ENCODE data around the gene C4BPB.
"Not testable (repeated sequence)": the region's sequence is repeated elsewhere in the genome, so short reads cannot be mapped to it uniquely, and the experiment has no call there.

The C4BPB gene, protein sequence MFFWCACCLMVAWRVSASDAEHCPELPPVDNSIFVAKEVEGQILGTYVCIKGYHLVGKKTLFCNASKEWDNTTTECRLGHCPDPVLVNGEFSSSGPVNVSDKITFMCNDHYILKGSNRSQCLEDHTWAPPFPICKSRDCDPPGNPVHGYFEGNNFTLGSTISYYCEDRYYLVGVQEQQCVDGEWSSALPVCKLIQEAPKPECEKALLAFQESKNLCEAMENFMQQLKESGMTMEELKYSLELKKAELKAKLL

DNA sequence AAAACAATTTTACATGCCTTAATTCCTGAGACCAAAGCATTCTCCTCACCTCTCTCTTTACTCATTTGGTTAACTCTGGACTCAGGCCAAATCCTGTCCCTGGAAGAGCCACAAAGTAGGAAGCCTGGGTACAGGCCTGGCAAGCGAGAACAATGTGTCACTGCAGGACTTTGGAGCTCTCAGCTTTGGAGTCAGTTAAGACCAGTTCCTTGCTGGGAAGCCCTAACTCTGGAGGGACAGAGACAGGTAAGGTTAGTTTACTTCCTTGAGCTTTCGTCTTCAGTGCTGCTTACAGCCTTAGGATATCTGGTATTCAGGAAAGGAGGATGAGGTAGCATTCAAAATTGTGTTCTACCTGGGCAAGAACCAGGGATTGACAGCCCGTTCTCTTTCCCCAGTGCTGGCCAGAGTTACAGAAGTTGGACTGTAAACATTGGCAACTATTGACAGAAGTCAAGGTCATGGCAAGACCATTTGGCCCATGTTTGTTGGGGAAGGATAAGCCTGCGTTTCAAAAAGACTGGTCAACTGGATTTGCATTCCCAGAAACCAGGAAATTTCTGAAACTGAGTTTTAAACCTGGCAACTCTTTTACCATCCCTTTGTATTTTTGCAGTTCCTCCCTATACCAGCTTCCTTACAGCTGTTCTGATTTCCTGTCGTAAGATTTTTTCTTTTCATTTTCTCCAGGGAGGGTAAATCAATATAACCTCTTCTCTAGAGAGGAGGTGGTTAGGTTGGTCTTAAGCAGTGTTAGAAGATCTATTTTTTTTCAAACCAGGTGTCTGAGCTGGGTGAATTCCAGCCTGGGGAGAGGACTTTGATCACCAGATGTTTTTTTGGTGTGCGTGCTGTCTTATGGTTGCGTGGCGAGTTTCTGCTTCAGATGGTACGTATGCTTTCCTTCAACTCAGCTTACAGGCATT, at the start of gene C4BPB:
C4BPB (plus strand) TSS at position 160 of the 926 bp plus-strand sequence; CDS start at position 832, 672 bp downstream.
- H3K27ac Mint-ChIP-seq: peak within 1 kb of the TSS; percentile 79
- peaks cover 44% of the 10 kb centered on the region for H3K4me1 Mint-ChIP-seq (ENCODE audit: low read depth)
- H3K27me3 Mint-ChIP-seq (ENCODE audit: low read depth): peaks cover 3% of the 10 kb centered on the region
- no peaks in the 10 kb centered on the region for H3K9me3 Mint-ChIP-seq
- peak within 1 kb of the TSS; percentile 71 for H3K4me3 Mint-ChIP-seq
- peaks cover 6% of the 10 kb centered on the region for H3K36me3 Mint-ChIP-seq (ENCODE audit: low read depth)

DNA sequence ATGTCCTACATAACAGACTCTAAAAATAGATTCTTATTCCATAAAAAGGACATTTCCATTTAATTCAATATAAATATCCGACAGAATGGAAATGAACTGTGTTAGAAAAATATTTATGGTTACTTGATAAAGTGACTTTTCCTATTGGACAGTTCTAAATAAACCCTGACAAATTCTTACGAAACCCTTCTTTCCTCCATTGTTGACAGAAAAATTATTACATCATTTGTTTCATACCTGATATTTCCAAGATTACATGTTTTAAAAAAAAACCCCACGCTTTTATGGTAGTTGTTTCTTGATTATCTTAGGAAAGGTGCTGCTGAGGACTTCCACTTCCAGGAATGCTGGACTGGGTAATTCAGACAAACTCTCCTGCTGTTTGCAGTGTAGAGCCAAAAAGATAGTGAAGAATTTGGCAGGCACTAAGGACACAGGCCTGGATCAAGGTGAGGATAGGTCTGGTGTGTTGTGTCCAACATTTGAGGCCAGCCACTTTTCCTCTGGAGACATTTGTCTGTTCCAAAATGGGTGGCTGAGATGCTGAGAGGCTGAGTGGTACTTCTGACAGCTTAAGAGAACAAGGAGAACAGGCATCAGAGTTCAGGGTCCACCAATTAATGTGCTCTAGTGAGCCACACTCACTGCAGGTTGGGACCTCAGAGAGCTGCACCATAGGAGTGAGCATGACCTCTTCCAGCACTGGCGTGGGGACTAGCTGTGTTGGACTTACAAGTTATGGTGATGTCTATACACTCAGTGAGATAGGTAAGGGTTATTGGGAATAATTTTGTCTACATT, 49.1 kb upstream of the C4BPB start:
- Mint-ChIP-seq H3K36me3 (ENCODE audit: low read depth) (peaks cover 4% of the 10 kb centered on the region), H3K4me3 (no peak overlapping the region), H3K27me3 (ENCODE audit: low read depth) (peaks cover 4% of the 10 kb centered on the region), H3K9me3 (no peaks in the 10 kb centered on the region), H3K4me1 (ENCODE audit: low read depth) (peaks cover 8% of the 10 kb centered on the region), H3K27ac (no peak overlapping the region)

DNA sequence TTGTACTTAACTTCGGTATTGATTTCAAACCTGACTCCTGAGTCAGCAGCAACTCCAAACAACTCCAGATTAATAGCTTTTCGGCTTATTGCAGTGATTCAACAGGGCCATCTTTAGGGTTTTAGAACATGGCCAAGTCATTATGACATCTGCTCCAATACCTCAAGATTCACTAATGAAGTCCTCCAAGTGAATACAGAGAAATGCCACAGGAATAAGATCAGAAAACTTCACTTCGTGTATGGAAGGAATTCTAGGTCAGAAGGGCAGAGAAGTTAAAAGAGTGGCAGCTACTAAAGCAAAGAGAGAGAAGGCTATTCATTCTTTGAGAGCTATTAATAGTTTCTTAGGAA, 48.5 kb upstream of the C4BPB start:
- peaks cover 8% of the 10 kb centered on the region for H3K4me1 Mint-ChIP-seq (ENCODE audit: low read depth)
- H3K9me3 Mint-ChIP-seq: no peaks in the 10 kb centered on the region
- peaks cover 4% of the 10 kb centered on the region for H3K27me3 Mint-ChIP-seq (ENCODE audit: low read depth)
- H3K4me3 Mint-ChIP-seq: no peak overlapping the region
- peaks cover 9% of the 10 kb centered on the region for H3K36me3 Mint-ChIP-seq (ENCODE audit: low read depth)
- H3K27ac Mint-ChIP-seq: no peak overlapping the region

DNA sequence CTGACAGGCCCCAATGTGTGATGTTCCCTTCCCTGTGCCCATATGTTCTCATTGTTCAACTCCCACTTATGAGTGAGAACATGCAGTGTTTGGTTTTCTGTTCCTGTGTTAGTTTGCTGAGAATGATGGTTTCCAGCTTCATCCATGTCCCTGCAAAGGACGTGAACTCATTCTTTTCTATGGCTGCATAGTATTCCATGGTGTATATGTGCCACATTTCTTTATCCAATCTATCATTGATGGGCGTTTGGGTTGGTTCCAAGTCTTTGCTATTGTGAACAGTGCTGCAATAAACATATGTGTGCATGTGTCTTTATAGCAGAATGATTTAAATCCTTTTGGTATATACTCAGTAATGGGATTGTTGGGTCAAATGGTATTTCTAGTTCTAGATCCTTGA, 47.3 kb upstream of the C4BPB start:
- H3K27ac Mint-ChIP-seq; H3K27me3 Mint-ChIP-seq (ENCODE audit: low read depth); H3K9me3 Mint-ChIP-seq; H3K4me3 Mint-ChIP-seq: not testable (repeated sequence)
- Mint-ChIP-seq H3K36me3 (ENCODE audit: low read depth) (peaks cover 15% of the 10 kb centered on the region), H3K4me1 (ENCODE audit: low read depth) (peaks cover 13% of the 10 kb centered on the region)

DNA sequence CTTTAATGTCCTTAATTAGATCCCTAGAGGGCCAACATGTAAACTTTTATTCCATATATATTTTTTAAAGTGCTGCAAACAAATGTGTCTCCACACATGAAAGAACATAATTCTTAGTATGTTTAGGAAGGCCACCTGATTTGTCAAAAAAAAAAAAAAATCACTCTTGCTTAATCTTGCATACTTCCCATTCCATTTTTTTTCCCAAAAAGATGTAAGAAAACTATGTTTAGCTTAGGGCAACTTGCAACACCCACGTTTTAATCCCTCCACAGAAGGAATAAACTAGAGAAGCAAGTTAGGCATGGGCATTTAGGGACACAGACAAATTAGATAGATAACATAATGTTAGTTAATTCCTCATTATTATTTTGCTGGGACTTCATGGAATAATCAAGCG, 43.2 kb upstream of the C4BPB start:
- Mint-ChIP-seq H3K27me3 (ENCODE audit: low read depth) (no peaks in the 10 kb centered on the region), H3K4me1 (ENCODE audit: low read depth) (peaks cover 37% of the 10 kb centered on the region), H3K27ac (no peak overlapping the region), H3K4me3 (no peak overlapping the region), H3K9me3 (no peaks in the 10 kb centered on the region), H3K36me3 (ENCODE audit: low read depth) (peaks cover 33% of the 10 kb centered on the region)

DNA sequence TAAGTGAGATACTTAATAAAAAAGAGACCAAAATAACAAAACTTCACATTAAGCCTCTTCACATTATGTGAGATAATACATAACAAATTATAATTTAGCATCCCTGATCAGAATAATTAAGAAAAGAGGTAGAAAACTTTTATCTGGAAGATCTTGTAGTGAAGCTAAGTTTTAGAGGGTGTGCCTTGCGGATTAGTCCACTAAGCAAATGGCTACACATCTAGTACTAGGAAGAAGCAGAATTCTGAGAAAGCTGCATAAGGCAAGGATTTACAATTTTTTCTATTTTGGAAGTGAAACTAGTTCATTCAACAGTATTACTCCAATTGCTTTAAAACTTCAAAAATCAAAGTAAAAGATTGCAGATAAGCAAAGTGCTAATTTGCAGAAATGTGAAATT, 41.2 kb upstream of the C4BPB start:
- H3K27me3 Mint-ChIP-seq (ENCODE audit: low read depth): no peaks in the 10 kb centered on the region
- no peak overlapping the region for H3K4me3 Mint-ChIP-seq
- H3K9me3 Mint-ChIP-seq: no peaks in the 10 kb centered on the region
- H3K36me3 Mint-ChIP-seq (ENCODE audit: low read depth): peaks cover 33% of the 10 kb centered on the region
- no peak overlapping the region for H3K27ac Mint-ChIP-seq
- peaks cover 49% of the 10 kb centered on the region for H3K4me1 Mint-ChIP-seq (ENCODE audit: low read depth)

DNA sequence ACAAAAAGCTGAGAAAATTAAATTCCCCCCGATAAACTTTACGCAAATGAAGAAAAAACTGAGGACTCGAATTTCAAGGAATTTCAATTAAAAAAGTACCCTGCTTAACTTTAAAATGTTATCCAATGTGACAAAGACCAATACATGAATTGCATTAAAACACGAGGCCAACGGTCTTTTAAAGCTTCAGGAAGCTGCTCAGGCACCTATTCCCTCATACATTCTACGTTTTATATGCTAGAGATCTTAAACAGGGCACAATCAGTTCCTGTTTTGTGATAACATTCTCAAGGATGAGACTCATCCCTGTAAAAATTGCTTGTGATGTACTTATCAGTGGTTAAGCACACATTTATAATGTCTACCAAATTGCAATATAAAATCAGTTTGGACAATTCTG, 40.6 kb upstream of the C4BPB start:
- Mint-ChIP-seq H3K27ac (no peak overlapping the region), H3K4me3 (no peak overlapping the region), H3K9me3 (no peaks in the 10 kb centered on the region), H3K4me1 (ENCODE audit: low read depth) (peaks cover 49% of the 10 kb centered on the region), H3K36me3 (ENCODE audit: low read depth) (peaks cover 33% of the 10 kb centered on the region), H3K27me3 (ENCODE audit: low read depth) (peaks cover under 1% of the 10 kb centered on the region)

DNA sequence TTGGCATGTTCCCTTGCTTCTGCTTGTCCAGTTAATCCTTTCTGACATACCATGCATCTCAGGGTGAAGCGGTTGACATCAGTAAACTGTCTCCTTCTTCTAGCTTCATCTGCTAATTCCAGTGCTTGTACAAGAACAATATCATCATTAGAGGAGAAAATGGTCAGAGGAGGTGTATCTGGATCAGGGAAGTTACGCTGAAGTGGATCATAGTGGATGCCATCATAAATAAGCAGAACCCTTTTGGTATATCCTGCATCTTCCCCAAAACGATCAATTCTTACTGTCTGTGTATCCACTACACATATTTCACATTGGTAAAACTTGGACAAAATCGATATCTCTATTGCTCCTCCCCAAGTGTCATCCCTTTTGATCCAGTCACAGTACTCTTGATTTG, 39.6 kb upstream of the C4BPB start:
- peaks cover 29% of the 10 kb centered on the region for H3K36me3 Mint-ChIP-seq (ENCODE audit: low read depth)

DNA sequence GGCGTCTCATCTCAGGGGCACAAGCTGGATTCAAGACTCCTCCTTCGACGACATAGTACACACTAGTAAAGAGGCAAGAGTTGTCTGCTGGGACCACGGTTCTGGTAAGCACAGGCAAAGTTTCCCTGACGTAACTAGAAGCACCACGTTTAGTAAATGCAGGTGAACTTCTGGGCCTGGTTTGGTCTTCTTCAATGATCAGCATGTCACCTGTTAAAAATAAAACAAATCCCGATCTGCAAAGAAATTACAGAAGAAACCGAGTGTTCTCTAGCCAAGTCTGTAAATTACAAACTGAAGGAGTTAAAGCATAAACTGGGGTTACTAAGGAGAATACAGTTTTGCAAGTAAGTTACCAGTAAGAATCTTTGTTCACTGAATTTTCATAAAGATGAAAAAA, 39.1 kb upstream of the C4BPB start:
- Mint-ChIP-seq H3K27ac (peak overlapping the region; percentile 90), H3K4me1 (ENCODE audit: low read depth) (peaks cover 51% of the 10 kb centered on the region), H3K36me3 (ENCODE audit: low read depth) (peaks cover 29% of the 10 kb centered on the region), H3K27me3 (ENCODE audit: low read depth) (peaks cover 3% of the 10 kb centered on the region), H3K4me3 (peak overlapping the region; percentile 94), H3K9me3 (no peaks in the 10 kb centered on the region)

More for the DNA sequence above, 39.6 kb upstream of the C4BPB start:
- no peak overlapping the region for H3K4me3 Mint-ChIP-seq
- H3K27ac Mint-ChIP-seq: no peak overlapping the region
- peaks cover 3% of the 10 kb centered on the region for H3K27me3 Mint-ChIP-seq (ENCODE audit: low read depth)
- no peaks in the 10 kb centered on the region for H3K9me3 Mint-ChIP-seq
- H3K4me1 Mint-ChIP-seq (ENCODE audit: low read depth): peaks cover 50% of the 10 kb centered on the region

DNA sequence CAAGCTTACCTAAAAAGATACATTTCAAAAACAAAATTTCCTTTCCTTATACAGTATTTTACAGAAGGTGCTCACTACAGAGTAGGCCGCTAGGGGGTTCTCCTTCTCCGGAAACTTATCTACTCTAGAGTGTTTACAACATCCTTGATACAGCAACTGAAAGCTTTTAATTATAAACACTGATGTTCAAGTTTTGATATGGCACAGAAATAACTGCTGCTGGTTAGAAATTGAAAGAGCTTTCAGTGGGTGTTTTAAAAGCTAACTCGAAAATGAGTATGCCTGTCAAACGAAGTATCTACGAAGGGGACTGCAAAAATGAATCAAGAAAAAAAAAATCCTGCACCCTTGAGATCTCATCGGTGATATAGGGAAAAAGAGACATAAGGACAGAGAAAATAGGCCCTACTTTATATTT, 38.7 kb upstream of the C4BPB start:
- H3K27ac Mint-ChIP-seq: peak overlapping the region; percentile 90
- peaks cover 3% of the 10 kb centered on the region for H3K27me3 Mint-ChIP-seq (ENCODE audit: low read depth)
- H3K4me1 Mint-ChIP-seq (ENCODE audit: low read depth): peaks cover 53% of the 10 kb centered on the region
- H3K9me3 Mint-ChIP-seq: no peaks in the 10 kb centered on the region
- peaks cover 25% of the 10 kb centered on the region for H3K36me3 Mint-ChIP-seq (ENCODE audit: low read depth)
- peak overlapping the region; percentile 94 for H3K4me3 Mint-ChIP-seq

DNA sequence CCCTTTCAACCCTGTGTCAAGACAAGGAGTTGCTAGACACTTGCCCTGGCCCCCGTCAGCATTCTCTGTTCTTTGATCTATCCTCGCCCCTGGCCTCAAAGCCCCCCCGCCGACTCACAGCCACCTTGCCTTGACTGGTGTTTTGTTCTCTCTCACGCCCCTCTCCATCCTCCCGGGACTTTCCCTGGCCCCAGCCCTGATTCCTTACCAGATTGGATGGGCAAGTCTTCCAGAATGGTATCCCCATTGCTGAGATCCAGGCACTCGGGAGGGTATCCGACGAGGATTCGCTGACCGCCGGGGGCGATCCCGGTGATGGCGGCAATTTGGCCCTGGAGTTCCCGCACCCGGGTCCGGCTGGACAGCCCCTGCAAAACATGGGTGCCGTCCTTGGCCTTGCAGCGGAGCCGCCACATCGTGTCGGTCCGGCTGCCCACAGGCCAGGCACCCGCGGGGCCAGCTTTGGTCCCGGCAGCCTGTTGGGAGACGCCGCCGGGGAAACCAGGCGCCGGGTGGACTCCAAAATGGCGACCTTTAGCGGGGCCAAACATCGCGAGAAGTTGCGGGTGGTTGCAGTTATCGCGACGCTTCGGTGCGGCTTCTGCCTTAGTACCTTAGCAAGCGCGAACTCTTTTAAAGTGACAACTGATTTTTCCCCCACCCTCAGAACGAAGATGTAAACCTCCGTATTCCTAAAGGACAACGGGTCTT, 38.0 kb upstream of the C4BPB start:
- Mint-ChIP-seq H3K4me1 (ENCODE audit: low read depth) (peaks cover 55% of the 10 kb centered on the region), H3K9me3 (no peaks in the 10 kb centered on the region), H3K36me3 (ENCODE audit: low read depth) (peaks cover 22% of the 10 kb centered on the region), H3K27me3 (ENCODE audit: low read depth) (peaks cover 3% of the 10 kb centered on the region), H3K27ac (peak overlapping the region; percentile 90), H3K4me3 (peak overlapping the region; percentile 94)

DNA sequence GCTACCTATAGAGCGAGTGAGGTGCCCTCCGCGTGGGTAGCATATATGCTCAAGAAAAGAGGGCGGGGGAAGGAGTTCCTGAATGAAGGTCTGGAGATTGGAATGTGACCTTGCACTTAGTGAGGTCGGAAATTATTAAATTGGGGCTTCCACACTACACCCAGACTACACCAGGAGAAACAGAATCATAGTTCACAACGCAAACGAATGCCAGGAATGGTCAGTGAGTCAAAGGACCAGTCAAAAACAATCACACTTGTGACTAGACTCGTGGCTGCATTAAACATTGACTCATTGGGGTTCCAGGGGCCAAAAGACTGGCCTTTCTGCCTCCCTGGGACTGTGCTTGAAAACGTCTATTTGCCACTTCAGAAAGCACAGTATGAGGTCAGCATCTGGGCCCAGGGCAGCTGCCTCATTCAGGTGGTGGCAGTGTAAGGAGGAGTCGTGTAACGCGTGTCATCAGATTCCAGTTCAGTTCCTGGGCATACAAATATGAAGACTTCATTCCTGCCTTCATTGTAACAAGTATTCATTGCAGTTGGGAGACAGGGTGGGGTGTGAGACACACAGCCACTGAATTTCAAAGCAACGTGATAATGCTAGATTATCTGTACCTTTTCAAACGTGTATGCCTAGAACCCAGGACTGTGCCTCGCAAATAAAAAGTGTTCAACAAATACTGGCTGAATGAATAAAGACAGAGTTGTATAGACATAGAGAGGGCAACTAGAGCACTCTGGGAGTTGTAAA, 37.3 kb upstream of the C4BPB start, which contains the start of gene YOD1:
YOD1 (minus strand) TSS at position 18 of the 753 bp plus-strand sequence. CDS start 178 bp downstream, outside the sequence.
- peak within 1 kb of the TSS; percentile 98 for H3K4me3 Mint-ChIP-seq
- H3K27me3 Mint-ChIP-seq (ENCODE audit: low read depth): peaks cover 9% of the 10 kb centered on the region
- no peaks in the 10 kb centered on the region for H3K9me3 Mint-ChIP-seq
- H3K36me3 Mint-ChIP-seq (ENCODE audit: low read depth): peaks cover 19% of the 10 kb centered on the region
- H3K4me1 Mint-ChIP-seq (ENCODE audit: low read depth): peaks cover 52% of the 10 kb centered on the region
- H3K27ac Mint-ChIP-seq: peak within 1 kb of the TSS; percentile 90
